ENCODE measurements around the gene AREG.

AREG gene

DNA sequence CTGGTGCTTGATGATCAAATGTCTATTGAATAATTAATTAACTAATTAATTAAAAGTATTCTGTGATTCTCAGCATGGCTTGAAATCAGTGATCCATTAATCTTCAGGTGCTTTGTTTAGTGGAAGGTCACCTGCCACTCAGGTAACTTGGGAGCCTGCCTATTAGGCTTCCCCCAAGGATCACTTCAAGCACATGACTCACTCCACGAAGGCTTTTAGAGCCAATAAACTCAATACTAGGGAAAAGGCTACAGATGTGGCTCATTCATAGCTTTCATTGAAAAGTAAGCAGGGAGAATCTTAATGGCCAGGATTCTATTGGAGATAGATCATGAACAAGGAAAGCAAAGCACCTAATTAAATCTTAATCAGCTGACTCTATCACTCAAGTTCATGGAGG is 21.3 kb downstream of the AREG start:
- no peak for DNase-seq

DNA sequence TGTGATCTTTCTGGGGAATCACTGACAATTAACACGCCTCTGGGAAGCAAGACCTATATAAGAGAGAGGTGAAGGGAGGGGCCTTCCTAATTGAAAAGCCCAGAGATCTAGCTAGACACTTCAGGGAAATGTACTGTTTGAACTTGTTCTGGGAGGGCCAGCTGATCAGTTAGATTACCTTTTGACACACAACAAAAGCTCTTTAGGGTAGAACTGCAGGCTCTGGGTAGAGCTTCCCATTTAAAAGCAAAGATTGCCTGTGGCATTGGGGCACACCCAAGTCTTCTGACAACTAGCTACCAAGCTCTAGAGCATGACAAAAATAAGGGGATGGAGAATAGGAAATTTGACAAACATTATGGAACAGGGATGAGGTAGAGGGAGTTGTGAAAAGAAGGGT is 26.3 kb downstream of the AREG start:
- no peak for DNase-seq

DNA sequence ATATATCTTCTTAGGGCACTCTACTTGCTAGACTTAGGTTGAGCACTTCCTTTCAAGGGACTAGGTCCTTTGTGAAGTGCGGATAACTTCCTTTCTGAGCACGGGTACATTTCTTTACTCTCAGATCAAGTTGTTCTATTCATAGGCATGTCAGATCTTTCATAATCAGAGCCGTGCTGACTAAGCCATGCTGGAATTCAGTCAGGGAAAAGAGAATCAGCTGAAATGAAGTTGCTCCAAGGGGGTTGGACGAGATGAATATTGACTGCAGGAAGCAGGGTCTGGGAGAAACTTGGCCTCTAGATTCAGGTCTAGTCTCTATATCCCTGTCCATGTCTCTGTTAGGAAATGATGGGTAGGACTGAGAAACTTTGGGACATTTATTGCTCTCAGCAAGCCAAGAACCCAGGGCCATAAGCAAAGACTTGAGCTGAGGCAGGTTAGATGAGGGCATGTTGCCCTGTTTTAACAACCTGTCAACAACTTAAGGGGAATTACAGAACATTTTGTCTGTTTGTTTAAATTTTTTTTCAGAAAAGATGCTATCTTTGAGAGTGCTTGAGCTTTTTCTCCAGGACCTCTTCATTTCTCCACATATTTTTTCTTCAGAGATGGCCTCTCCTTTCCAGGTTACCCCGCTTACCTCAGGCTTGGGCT is 28.3 kb downstream of the AREG start:
- no peak for DNase-seq

DNA sequence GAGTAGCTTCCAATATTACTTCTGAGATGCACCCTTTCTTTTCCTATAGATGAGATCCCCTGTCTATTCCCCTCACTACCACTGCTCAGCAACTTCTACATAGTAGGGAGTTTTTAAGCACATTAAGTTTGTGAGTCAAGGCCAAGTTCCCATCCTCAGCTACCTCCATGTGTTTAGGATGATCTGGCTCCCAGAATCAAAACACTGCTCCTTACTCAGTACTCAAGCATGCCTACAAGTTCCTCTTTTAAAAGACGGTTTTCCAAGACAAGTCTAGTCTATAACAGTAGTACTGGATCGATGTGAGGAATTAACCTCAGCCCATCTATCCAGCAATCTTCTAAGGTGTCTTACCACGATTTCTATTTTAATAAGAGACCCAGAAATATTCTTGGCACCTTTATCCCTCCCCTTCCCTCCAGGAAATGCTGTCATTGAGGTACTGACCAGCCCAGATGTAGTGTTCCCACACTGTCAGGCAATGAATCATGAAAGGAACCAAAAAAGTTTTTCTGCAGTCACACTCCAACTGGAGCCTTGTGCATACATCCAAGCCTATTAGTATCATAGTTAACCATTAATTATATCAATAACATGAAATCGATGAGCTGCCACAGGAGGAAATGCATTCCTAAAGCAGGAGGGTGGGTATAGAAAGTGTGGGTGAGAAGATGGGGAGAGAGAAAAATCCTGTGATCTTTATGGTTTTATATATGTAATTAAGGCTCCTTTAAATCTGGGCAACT is 29.6 kb downstream of the AREG start:
- no peak for DNase-seq

DNA sequence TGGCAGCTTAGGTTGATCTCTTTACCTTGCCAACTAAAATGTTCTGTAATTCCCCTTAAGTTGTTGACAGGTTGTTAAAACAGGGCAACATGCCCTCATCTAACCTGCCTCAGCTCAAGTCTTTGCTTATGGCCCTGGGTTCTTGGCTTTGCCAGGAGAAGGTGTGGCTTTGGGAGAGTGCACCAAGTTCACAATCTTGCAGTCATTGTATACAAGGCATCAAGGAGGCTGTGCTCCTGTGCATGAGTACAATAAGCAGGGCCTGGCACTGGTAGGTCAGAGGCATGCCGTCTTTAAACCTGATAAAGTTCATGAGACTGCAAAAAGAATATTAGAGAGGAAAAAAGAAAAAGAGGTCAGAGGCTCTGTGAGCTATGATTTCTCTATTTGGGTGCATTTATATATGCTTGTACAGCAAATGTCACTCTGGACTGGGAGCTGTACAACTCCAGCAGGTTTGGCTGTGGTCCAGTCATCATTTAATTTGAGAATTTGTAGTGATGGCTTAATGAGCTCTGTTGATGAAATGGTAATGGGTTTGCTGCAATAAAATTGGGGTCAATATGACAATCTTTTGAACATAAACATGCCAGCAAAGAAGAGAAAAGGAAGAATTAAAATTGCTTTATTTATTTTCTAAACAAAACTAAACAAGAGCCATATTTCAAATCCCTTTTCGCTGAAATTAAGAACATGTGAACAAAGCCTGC is 30.3 kb downstream of the AREG start:
- no peak for DNase-seq

DNA sequence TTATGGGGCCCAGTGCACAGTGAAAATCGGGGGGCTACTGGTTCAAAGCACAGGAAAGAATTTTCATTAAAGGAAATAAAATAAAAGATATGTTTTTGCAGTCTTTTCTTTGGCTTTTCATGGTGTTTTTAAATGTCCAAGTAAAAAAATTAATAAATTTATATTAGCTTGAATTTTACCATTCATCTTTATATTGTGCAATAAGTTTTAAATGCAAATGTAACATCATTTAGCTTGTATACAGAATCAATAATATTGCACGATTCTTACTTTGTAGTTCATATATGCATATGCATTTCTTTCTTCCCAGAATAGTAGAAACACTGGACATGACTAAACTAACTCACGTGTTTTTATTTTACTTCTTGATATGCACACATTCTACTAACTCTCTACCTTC is 31.0 kb downstream of the AREG start:
- DNase-seq: no peak

DNA sequence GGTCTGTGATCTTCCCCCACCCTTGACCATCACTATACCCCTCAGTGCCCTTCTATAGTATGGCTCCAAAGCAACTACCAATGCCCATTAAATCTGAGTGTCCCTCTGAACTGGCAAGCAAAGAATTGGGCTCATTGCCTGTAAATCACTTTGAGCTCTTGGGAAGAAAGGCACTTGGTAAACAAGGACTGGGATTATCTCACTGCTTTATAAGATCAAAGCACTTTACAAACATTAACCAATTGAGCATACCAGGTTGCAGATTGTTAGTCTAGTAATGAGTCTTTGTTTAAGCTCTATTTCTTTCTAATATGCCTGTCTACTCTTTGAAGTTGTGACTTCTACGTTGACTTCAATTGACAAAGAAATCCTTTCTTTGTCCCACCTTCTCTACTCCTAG is 34.1 kb downstream of the AREG start:
- DNase-seq: no peak

DNA sequence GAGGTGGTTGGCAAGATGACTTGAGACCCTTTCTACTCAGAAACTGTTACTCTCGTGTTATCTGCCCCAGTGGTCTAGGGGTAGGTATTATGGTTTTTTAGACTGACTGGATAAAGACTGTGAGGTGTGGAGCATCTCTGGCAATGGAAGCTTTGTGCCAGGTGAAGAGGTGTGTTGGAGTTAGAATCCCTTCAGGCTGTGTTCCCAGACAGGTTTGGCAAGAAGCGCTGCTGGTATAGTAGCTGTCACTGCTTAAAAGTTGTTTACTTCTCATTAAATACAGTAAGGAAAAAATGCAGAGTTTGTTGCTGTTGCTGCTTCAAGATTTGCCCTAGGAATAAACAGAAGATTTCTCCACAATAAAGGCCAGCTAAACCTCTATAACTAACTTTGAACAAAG is 35.3 kb downstream of the AREG start:
- no peak for DNase-seq

DNA sequence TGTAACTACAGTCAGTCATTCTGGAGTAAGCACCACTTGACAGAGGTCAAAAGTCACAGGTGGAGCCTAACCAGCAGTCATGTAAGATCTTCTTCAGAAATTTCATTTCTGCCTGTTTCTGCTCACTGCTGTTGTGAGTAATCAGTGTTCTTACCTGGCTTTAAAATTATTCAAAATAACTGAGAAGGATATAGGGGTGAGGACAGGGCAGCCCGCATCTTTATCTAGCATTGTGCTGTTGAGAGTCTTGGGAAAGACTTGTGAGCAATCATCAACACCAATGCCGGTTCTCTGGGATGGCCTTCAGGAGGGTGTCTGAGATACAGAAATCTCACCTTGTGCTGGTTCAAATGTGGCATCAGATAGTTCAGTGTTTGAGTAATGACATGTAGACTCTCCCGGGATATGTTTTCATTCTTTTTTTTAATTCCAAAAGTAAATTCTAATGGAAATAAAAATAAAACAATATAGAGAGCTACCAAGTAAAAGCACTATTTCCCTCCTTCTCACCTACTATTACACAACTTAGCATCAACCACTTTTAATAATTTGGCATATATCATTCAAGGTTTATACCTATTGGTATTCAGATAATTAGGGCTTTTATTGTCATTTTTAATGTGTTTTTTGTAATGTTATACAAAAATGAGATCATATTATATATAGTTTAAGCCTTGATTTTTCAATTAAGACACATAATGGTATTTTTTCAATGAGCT is 37.1 kb downstream of the AREG start:
- no peak for DNase-seq

DNA sequence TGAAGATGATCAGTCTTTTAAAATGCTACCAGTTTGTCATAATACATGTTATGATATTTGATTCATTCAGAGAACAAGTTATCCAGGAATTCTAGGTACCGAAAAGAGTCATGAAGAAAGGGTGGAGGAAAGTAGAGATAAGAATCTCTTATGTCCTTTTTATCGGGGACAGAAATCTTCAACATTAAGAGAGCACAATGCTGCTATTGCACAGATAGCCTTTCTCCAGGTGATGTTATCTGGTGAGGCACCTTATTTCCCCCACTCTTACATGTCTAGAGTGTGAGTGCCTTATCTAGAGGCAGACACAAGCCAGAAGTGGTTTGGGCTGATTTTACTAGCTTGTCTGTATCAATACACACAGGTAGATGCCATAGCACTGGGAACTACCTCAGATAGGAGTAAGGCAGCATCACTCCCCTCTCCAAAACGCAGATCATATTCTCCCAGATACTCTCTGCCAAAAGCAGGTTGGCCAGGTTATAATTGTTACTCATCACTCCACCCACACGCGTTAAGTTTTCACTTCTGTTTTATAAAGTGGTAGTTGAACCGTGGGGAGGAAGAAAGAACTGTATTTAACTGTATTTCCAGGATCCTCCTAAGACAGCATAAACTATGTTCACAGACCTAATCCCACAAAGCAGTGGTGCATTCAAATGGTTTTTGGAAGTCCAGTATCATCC is 38.4 kb downstream of the AREG start:
- no peak for DNase-seq

DNA sequence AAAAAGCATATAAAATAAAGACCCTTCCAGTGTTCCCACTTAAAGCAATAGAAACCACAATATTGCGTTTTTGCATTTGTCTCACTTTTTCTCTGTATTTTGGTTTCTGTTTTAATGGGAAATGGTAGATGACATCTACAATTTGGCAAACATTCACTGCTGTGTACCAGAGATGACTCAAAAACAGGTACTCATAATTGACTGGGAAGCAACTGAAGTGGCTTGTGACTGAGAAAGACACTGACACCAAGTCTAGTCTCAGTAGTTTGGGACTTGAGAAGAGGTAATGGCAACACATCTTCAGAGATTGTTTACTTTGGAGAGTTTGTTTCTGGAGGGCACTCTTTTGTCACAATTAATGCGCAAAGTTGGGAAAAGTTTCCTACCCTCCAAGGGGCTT is 42.0 kb downstream of the AREG start:
- DNase-seq: no peak

DNA sequence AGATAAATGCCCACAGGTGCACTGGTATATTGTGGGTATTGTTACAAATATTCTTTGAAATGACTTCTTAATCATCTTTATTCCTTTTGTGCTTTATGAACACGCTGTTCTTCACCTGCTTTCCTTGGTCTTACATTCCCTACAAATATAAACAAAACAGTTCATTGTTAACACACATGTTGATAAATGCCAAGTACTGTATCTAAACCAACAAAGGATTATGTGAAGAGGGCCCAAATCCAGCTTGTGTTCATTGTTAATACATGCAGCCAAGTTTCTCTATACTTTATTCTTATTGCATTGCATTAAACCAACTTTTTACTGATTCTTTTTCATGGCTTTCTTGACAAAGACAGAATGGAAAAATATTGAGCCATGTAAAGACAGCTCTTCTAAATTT is 42.8 kb downstream of the AREG start:
- no peak for DNase-seq

DNA sequence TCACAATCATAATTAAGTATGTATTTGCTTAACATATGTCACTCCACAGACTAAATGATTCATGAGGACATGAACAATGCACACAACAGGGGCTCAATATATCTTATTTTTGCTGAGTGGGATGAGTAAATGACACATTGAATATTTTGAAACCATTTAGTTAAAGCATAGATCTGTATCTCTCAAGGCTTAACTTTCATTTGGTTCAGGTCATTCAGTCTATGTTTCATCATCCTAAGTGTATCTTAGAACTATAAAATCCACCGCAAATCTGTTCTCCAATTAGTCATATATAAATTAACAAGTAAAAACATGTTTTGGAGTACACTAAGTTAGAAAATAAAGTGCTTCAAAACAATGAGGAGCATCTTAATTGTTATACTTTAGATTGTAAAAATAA is 45.8 kb downstream of the AREG start:
- DNase-seq: no peak

DNA sequence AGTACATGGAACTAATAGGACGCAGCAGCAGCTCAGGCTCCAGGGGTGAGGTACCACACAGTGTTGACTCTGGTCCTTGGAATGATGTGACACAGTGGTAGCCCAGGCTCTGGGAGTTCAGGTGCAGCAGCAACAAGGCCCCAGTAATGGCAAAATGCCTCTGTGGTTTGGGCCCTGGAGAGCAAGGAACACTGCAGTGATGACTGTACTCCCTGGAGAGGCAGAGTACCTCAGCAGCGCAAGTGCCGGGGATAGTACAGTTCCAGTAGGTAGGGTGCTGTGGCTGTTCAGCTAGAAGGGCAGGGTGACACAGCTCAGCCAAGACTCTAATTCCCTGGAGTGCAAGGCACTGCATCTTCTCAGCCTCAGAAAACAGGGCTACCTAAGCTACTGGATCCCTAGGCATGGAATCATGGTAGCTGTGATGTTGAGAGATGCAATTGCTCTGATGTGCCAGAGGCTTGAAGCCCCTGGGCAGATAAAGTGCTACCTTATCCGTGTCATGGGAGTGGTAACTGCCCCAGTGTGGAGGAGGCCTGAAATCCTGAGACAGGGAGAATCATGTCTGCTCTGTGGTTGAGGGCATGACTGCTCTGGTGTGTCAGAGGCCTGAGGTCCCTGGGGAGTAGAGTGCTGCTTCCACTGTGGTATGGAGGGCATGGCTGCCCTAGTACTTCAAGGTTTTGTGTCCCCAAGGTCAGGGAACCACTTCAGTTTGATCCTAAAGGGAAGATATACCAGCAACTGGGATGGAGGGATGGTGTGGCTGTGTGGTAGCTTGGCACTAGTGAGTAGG is 55.2 kb downstream of the AREG start:
- DNase-seq: no peak

DNA sequence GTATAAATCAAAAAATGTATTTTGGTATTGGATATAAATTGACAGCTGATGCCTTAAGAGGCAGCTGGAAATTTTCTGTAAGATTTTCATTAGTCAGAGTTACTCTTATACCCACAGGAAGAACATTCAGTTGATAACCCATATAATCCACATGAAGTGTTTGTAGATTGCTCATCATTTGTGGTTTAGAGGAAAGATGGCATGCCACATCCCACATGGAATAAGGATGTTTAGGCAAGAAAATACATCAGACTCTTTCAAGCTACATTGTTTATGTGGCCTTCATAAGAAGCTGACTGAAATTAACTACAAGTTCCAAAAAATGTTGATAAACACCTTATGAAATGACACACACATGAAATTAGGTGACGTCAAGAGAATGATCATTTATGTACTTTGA is 56.6 kb downstream of the AREG start:
- DNase-seq: no peak

DNA sequence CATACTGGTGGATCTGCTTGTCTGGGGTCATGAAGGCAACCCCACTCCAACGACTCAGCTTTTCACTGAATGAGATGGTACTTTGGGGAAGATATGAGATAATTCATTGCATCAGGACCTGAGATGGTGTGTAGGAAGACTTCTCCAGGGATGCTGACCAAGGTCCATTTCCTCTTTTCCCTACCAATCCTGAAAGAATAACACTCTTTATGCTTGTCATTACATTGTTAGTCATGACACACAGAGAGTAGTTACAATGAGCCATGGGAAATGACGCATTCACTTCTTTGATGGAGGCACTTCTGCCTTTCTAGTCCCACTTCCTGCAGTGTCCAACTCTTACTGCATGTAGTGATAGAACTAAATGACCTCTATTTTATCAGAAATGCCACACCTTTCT is 58.6 kb downstream of the AREG start:
- no peak for DNase-seq

DNA sequence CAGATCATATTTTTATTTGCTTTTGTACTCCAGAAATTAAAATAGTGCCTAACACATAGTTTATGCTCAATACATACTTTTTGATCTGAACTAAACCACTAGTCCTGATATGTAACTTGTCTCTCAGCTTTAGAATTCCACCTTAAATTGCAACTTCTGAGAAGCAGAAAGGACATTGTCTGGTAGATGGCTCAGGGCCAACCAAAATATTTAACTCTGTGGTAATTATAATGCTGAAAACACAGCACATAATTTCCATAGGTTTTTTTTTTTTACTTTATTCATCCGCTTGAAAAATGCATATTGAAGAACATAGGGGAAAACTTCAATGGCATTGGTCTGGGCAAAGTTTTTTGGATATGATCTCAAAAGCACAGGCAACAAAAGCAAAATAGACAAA is 59.3 kb downstream of the AREG start:
- DNase-seq: no peak

Measured in effector CD8-positive, alpha-beta T cell (primary cell).